Endodermal cell (in vitro differentiated cells): Measurements from ENCODE around the gene DBP. TPM values are rescaled to one million over a fixed set of nuclear protein-coding genes. Genes with fewer than 3 reads are reported as not detected.

Source experiments
- DNase-seq: peaks from one replicate; pipeline ENCODE4 v3.0.0-alpha.2; 2017
- H3K27ac ChIP-seq: 2 replicates; pipeline ENCODE4 v1.5.1; 2013; ENCODE audit warnings: mild to moderate bottlenecking, low read depth, low read length, moderate library complexity
- H3K27me3 ChIP-seq: 2 replicates; pipeline ENCODE4 v1.6.1; 2013; ENCODE audit warnings: mild to moderate bottlenecking, low read length, moderate library complexity; ENCODE audit not compliant: insufficient read depth, control insufficient read depth, poor library complexity, severe bottlenecking
- H3K36me3 ChIP-seq: 2 replicates; pipeline ENCODE4 v1.7.0; 2013; ENCODE audit warnings: mild to moderate bottlenecking, low read length, moderate library complexity; ENCODE audit not compliant: control insufficient read depth, insufficient read depth
- H3K4me1 ChIP-seq: one replicate; pipeline ENCODE4 v1.7.0; 2013; ENCODE audit warnings: low read length; ENCODE audit not compliant: control insufficient read depth, insufficient read depth
- H3K4me3 ChIP-seq: 2 replicates; pipeline ENCODE4 v1.5.1; 2013; ENCODE audit warnings: mild to moderate bottlenecking, low read length, moderate library complexity
- H3K9ac ChIP-seq: 2 replicates; pipeline ENCODE4 v1.6.1; 2013; ENCODE audit warnings: mild to moderate bottlenecking, low read length, moderate library complexity; ENCODE audit not compliant: poor library complexity, severe bottlenecking; ENCODE audit errors: extremely low read depth
- H3K9me3 ChIP-seq: 2 replicates; pipeline ENCODE4 v1.6.1; 2013; ENCODE audit warnings: mild to moderate bottlenecking, low read length, moderate library complexity; ENCODE audit not compliant: control insufficient read depth
- H3K27ac Mint-ChIP-seq: 2 replicates; pipeline ENCODE4 v1.8.0; 2020; ENCODE audit warnings: mixed read lengths
- H3K27me3 Mint-ChIP-seq: 2 replicates; pipeline ENCODE4 v1.8.0; 2021; ENCODE audit warnings: mild to moderate bottlenecking, mixed read lengths; ENCODE audit not compliant: insufficient read depth
- H3K36me3 Mint-ChIP-seq: 2 replicates; pipeline ENCODE4 v1.8.0; 2020; ENCODE audit warnings: low read depth, mixed read lengths
- H3K4me1 Mint-ChIP-seq: 2 replicates; pipeline ENCODE4 v1.8.0; 2020; ENCODE audit warnings: mixed read lengths
- H3K4me3 Mint-ChIP-seq: 2 replicates; pipeline ENCODE4 v1.8.0; 2020; ENCODE audit warnings: mild to moderate bottlenecking, moderate library complexity, mixed read lengths
- H3K9me3 Mint-ChIP-seq: 2 replicates; pipeline ENCODE4 v1.8.0; 2020; ENCODE audit warnings: mild to moderate bottlenecking, mixed read lengths
- WGBS, 2 experiments: methylation state at CpG; one replicate each; pipeline versions ENCODE4 v1.1.5 to v1.1.7; 2013; ENCODE audit warnings: missing lambda C conversion rate in 2 of 2, mixed read lengths in 1 of 2; ENCODE audit not compliant: insufficient coverage in 1 of 2, insufficient read length in 1 of 2; 5-methylcytosine and 5-hydroxymethylcytosine counted together
- total RNA-seq, 2 donors: library from RNA; stranded (reverse); fragmentation: NEBNext Ultra II Directional in 1 of 2; extraction: Animal tissue kit (Norgen Biotek cat#: 25700) in 1 of 2; gene quantifications; 2 replicates in 1 of 2; 3 replicates in 1 of 2; pipeline ENCODE4 v1.2.1, GENCODE V29; 2021
- TF ChIP-seq, protein P1 (sequence below): fragments of 200-600 bp; sonication (generic); conservative IDR thresholded peaks from 2 replicates; pipeline ENCODE4 v1.5.0; 2021; ENCODE audit warnings: antibody characterized with exemption, mild to moderate bottlenecking

DBP gene
- total RNA-seq, 2 donors from 2014 or later = 5.3 to 13.1 TPM

- Mint-ChIP-seq H3K36me3 (no peaks in the 10 kb centered on the region), H3K27ac (no peak overlapping the region), H3K4me1 (peaks cover 10% of the 10 kb centered on the region), H3K27me3 (peaks cover 17% of the 10 kb centered on the region), H3K4me3 (peak overlapping the region; percentile 18), H3K9me3 (no peaks in the 10 kb centered on the region)
- TF ChIP-seq, protein P1, sequence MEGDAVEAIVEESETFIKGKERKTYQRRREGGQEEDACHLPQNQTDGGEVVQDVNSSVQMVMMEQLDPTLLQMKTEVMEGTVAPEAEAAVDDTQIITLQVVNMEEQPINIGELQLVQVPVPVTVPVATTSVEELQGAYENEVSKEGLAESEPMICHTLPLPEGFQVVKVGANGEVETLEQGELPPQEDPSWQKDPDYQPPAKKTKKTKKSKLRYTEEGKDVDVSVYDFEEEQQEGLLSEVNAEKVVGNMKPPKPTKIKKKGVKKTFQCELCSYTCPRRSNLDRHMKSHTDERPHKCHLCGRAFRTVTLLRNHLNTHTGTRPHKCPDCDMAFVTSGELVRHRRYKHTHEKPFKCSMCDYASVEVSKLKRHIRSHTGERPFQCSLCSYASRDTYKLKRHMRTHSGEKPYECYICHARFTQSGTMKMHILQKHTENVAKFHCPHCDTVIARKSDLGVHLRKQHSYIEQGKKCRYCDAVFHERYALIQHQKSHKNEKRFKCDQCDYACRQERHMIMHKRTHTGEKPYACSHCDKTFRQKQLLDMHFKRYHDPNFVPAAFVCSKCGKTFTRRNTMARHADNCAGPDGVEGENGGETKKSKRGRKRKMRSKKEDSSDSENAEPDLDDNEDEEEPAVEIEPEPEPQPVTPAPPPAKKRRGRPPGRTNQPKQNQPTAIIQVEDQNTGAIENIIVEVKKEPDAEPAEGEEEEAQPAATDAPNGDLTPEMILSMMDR = no peak
- no peak overlapping the region for H3K4me3 ChIP-seq
- no peak for DNase-seq
- no peaks in the 10 kb centered on the region for H3K27me3 ChIP-seq
- no peaks in the 10 kb centered on the region for H3K4me1 ChIP-seq
- 70 to 82% methylated on average over 22 to 25 of the region's 25 CpGs for WGBS, 2 experiments
- H3K27ac ChIP-seq = no peak overlapping the region
- no peaks in the 10 kb centered on the region for H3K9me3 ChIP-seq
- no peaks in the 10 kb centered on the region for H3K36me3 ChIP-seq
- no peak overlapping the region for H3K9ac ChIP-seq
These were observed 36.4 kb upstream of the DBP start for GRCh38 chr19:48673436-48674100.

DNA sequence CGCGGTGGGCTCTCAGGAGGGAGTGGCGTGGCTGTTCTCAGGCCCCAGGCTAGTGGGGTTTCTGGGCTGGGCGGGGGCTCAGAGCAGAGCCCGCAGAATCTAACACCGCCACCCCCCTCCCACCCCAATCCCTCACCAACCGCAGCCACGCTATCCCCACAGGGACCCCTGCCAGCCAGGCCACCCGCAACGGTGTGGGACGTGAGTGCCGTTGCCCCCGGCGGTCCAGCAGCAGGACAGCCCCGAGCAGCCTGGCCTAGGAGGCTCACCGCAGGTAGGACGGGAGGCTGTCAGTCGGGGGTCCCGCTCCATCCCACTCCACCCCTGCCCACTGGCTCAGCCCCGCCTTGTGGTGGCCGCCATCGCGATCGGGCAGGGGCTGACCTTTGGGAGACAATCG lies 35.8 kb upstream of the DBP start, which contains the start of gene NTN5:
NTN5 (minus strand) TSS at position 24 of the 400 bp plus-strand sequence. CDS start 2,031 bp downstream, outside the sequence.
- H3K9ac ChIP-seq = no peak within 1 kb of the TSS
- no peaks in the 10 kb centered on the region for H3K9me3 ChIP-seq
- TF ChIP-seq, protein P1 = no peak
- Mint-ChIP-seq H3K9me3 (no peaks in the 10 kb centered on the region), H3K4me1 (peaks cover 10% of the 10 kb centered on the region), H3K4me3 (peak within 1 kb of the TSS; percentile 18), H3K27ac (no peak within 1 kb of the TSS), H3K36me3 (no peaks in the 10 kb centered on the region), H3K27me3 (peaks cover 17% of the 10 kb centered on the region)
- H3K36me3 ChIP-seq = no peaks in the 10 kb centered on the region
- peak; percentile 65 for DNase-seq
- no peak within 1 kb of the TSS for H3K4me3 ChIP-seq
- 79 to 80% methylated on average over 12 to 23 of the region's 25 CpGs for WGBS, 2 experiments
- no peaks in the 10 kb centered on the region for H3K27me3 ChIP-seq
- no peak within 1 kb of the TSS for H3K27ac ChIP-seq
- H3K4me1 ChIP-seq = no peaks in the 10 kb centered on the region

- Mint-ChIP-seq H3K9me3 (no peaks in the 10 kb centered on the region), H3K4me1 (peaks cover 10% of the 10 kb centered on the region), H3K36me3 (no peaks in the 10 kb centered on the region), H3K27me3 (peaks cover 14% of the 10 kb centered on the region), H3K4me3 (no peak overlapping the region), H3K27ac (no peak overlapping the region)
- Histone ChIP-seq H3K27ac (no peak overlapping the region), H3K9me3 (no peaks in the 10 kb centered on the region), H3K36me3 (no peaks in the 10 kb centered on the region), H3K27me3 (no peaks in the 10 kb centered on the region), H3K9ac (no peak overlapping the region), H3K4me1 (no peaks in the 10 kb centered on the region), H3K4me3 (no peak overlapping the region)
- no peak for DNase-seq
- 85 to 87% methylated on average over 4 to 7 of the region's 10 CpGs for WGBS, 2 experiments
- TF ChIP-seq, protein P1 = no peak
These were observed 34.3 kb upstream of the DBP start for GRCh38 chr19:48671446-48671995.
